Measurements from ENCODE around the gene ZRANB3.

- TF ChIP-seq SIN3A (IDR thresholded peaks at IDR 0.05; ENCODE audit: low read depth) (no peak), RAD21 (IDR thresholded peaks at IDR 0.05; ENCODE audit: low read depth) (no peak), JUND (IDR thresholded peaks at IDR 0.05) (no peak), POLR2AphosphoS5 (IDR thresholded peaks at IDR 0.05; ENCODE audit: low read depth, low read length) (no peak), YY1 (IDR thresholded peaks at IDR 0.05; ENCODE audit: extremely low read depth, insufficient replicate concordance, low read depth, low read length) (no peak), TCF7L2 (IDR thresholded peaks at IDR 0.05; ENCODE audit: borderline replicate concordance, extremely low read depth, insufficient read depth, insufficient read length) (no peak), POLR2A (IDR thresholded peaks at IDR 0.05; ENCODE audit: borderline replicate concordance, extremely low read depth, insufficient read depth, insufficient read length) (no peak), SP1 (IDR thresholded peaks at IDR 0.05; ENCODE audit: low read depth) (no peak)
- TF ChIP-seq, protein P1, sequence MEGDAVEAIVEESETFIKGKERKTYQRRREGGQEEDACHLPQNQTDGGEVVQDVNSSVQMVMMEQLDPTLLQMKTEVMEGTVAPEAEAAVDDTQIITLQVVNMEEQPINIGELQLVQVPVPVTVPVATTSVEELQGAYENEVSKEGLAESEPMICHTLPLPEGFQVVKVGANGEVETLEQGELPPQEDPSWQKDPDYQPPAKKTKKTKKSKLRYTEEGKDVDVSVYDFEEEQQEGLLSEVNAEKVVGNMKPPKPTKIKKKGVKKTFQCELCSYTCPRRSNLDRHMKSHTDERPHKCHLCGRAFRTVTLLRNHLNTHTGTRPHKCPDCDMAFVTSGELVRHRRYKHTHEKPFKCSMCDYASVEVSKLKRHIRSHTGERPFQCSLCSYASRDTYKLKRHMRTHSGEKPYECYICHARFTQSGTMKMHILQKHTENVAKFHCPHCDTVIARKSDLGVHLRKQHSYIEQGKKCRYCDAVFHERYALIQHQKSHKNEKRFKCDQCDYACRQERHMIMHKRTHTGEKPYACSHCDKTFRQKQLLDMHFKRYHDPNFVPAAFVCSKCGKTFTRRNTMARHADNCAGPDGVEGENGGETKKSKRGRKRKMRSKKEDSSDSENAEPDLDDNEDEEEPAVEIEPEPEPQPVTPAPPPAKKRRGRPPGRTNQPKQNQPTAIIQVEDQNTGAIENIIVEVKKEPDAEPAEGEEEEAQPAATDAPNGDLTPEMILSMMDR (IDR thresholded peaks at IDR 0.05 in 2 of 3, conservative IDR thresholded peaks at IDR 0.05 in 1 of 3; ENCODE audit: borderline replicate concordance in 1 of 3, insufficient read depth in 1 of 3, low read depth in 2 of 3, low read length in 2 of 3), result no peak
Measured at GRCh38 chr2:135169900-135170753, 360.9 kb downstream of the ZRANB3 start.

All from HCT116 (cell line).